H1 (cell line): Measurements from ENCODE around the gene TPSB2. TPM values are rescaled to one million over a fixed set of nuclear protein-coding genes. Genes with fewer than 3 reads are reported as not detected.

Experiments used
- CBX8 ChIP-seq: fragments of 300-800, 300-1000 bp; sonication (generic); IDR thresholded peaks from 2 replicates; pipeline ENCODE4 v1.7.1; 2016; ENCODE audit warnings: low read depth, low read length, borderline replicate concordance
- JUND ChIP-seq: IDR thresholded peaks from 2 replicates; pipeline ENCODE4 v1.6.1; 2011; ENCODE audit warnings: mild to moderate bottlenecking, improper control_type of control experiment, low read length
- KDM1A ChIP-seq: fragments of 200-600, 300-600 bp; sonication (generic); IDR thresholded peaks from 2 replicates; pipeline ENCODE4 v1.7.1; 2016; ENCODE audit warnings: mild to moderate bottlenecking, low read length, borderline replicate concordance
- KDM5A ChIP-seq: fragments of 200-600 bp; IDR thresholded peaks from 2 replicates; pipeline ENCODE4 v1.7.1; 2012; ENCODE audit warnings: mild to moderate bottlenecking, low read length, inconsistent platforms, mixed read lengths
- RNF2 ChIP-seq: fragments of 200-900, 300-1000 bp; sonication (generic); IDR thresholded peaks from 2 replicates; pipeline ENCODE4 v1.7.1; 2016; ENCODE audit warnings: borderline replicate concordance, low read depth, mild to moderate bottlenecking, antibody characterized with exemption, low read length; ENCODE audit not compliant: poor library complexity, severe bottlenecking; ENCODE audit errors: missing control alignments
- SRF ChIP-seq: IDR thresholded peaks from 2 replicates; pipeline ENCODE4 v1.6.1; 2011; ENCODE audit warnings: mild to moderate bottlenecking, low read depth, low read length, moderate library complexity
- polyA plus RNA-seq, 7 experiments: library from polyadenylated mRNA; depleted of rRNA in 3 of 7; stranded (reverse) in 5 of 7; unstranded in 2 of 7; fragments of >200 nt in 5 of 7; fragments of 200-250 nt in 2 of 7; gene quantifications; 1 replicate in 5 of 7; 2 replicates in 1 of 7; 4 replicates in 1 of 7; pipeline versions ENCODE4 v1.2.1 to v1.2.3, GENCODE V29; 2011 to 2013; ENCODE audit warnings: missing spikeins in 2 of 7, mixed read lengths in 2 of 7
- total RNA-seq: library from RNA; stranded (reverse); fragmentation: NEBNext Ultra II Directional; extraction: Animal tissue kit (Norgen Biotek cat#: 25700); gene quantifications from 2 replicates; pipeline ENCODE4 v1.2.1, GENCODE V29; 2021
- TF ChIP-seq, protein P1 (sequence below): fragments of 300-600 bp; sonication (generic); IDR thresholded peaks from 2 replicates; pipeline ENCODE4 v1.7.1; 2012; ENCODE audit warnings: low read length, moderate library complexity, mild to moderate bottlenecking, inconsistent platforms; ENCODE audit not compliant: insufficient replicate concordance
- TF ChIP-seq, protein P2 (sequence below): IDR thresholded peaks from 2 replicates; pipeline ENCODE4 v1.6.1; 2012; ENCODE audit warnings: inconsistent platforms

The TPSB2 gene
- total and polyA plus RNA-seq, 2 of the 8 experiments (the other 6 are each of a cell fraction or from before 2014, with no cell fraction given): 0.08 TPM; not detected in 1

DNA sequence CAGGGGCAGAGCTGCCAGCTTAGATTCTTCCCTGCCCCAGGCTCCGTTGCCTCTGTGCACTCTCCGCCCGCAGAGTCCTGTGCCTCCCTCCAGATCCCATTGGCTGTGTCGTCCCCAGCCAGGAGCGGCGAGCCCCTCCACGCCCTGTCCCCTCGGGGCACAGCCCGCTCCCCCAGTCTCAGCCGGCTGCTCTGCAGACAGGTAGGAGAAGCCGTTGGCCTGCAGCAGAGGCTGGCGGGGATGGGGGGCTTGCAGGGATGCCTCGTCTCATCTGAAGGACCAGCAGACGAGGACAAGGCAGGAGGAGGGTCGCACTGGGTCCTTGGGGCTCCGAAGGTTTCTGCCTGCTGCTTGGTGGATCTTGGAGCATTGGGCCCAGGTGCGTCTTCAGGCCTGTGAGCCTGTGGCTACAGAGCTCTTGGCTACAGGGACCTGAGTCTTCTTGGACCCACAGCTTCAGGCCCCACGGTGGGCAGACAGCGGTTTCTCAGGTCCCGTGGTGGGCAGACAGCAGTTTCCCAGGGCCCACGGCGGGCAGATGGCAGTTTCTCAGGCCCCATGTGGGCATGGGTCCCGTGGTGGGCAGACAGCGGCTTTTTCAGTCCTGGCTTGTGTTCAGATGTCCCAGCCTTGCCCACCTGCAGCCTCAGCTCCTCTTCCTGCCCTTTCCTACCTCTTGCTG is 10.9 kb downstream of the TPSB2 start (continued):
- TF ChIP-seq, protein P1, sequence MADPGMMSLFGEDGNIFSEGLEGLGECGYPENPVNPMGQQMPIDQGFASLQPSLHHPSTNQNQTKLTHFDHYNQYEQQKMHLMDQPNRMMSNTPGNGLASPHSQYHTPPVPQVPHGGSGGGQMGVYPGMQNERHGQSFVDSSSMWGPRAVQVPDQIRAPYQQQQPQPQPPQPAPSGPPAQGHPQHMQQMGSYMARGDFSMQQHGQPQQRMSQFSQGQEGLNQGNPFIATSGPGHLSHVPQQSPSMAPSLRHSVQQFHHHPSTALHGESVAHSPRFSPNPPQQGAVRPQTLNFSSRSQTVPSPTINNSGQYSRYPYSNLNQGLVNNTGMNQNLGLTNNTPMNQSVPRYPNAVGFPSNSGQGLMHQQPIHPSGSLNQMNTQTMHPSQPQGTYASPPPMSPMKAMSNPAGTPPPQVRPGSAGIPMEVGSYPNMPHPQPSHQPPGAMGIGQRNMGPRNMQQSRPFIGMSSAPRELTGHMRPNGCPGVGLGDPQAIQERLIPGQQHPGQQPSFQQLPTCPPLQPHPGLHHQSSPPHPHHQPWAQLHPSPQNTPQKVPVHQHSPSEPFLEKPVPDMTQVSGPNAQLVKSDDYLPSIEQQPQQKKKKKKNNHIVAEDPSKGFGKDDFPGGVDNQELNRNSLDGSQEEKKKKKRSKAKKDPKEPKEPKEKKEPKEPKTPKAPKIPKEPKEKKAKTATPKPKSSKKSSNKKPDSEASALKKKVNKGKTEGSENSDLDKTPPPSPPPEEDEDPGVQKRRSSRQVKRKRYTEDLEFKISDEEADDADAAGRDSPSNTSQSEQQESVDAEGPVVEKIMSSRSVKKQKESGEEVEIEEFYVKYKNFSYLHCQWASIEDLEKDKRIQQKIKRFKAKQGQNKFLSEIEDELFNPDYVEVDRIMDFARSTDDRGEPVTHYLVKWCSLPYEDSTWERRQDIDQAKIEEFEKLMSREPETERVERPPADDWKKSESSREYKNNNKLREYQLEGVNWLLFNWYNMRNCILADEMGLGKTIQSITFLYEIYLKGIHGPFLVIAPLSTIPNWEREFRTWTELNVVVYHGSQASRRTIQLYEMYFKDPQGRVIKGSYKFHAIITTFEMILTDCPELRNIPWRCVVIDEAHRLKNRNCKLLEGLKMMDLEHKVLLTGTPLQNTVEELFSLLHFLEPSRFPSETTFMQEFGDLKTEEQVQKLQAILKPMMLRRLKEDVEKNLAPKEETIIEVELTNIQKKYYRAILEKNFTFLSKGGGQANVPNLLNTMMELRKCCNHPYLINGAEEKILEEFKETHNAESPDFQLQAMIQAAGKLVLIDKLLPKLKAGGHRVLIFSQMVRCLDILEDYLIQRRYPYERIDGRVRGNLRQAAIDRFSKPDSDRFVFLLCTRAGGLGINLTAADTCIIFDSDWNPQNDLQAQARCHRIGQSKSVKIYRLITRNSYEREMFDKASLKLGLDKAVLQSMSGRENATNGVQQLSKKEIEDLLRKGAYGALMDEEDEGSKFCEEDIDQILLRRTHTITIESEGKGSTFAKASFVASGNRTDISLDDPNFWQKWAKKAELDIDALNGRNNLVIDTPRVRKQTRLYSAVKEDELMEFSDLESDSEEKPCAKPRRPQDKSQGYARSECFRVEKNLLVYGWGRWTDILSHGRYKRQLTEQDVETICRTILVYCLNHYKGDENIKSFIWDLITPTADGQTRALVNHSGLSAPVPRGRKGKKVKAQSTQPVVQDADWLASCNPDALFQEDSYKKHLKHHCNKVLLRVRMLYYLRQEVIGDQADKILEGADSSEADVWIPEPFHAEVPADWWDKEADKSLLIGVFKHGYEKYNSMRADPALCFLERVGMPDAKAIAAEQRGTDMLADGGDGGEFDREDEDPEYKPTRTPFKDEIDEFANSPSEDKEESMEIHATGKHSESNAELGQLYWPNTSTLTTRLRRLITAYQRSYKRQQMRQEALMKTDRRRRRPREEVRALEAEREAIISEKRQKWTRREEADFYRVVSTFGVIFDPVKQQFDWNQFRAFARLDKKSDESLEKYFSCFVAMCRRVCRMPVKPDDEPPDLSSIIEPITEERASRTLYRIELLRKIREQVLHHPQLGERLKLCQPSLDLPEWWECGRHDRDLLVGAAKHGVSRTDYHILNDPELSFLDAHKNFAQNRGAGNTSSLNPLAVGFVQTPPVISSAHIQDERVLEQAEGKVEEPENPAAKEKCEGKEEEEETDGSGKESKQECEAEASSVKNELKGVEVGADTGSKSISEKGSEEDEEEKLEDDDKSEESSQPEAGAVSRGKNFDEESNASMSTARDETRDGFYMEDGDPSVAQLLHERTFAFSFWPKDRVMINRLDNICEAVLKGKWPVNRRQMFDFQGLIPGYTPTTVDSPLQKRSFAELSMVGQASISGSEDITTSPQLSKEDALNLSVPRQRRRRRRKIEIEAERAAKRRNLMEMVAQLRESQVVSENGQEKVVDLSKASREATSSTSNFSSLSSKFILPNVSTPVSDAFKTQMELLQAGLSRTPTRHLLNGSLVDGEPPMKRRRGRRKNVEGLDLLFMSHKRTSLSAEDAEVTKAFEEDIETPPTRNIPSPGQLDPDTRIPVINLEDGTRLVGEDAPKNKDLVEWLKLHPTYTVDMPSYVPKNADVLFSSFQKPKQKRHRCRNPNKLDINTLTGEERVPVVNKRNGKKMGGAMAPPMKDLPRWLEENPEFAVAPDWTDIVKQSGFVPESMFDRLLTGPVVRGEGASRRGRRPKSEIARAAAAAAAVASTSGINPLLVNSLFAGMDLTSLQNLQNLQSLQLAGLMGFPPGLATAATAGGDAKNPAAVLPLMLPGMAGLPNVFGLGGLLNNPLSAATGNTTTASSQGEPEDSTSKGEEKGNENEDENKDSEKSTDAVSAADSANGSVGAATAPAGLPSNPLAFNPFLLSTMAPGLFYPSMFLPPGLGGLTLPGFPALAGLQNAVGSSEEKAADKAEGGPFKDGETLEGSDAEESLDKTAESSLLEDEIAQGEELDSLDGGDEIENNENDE: no peak
- TF ChIP-seq CBX8 (no peak), KDM1A (no peak), SRF (no peak), KDM5A (no peak), RNF2 (no peak), JUND (no peak)
- TF ChIP-seq, protein P2, sequence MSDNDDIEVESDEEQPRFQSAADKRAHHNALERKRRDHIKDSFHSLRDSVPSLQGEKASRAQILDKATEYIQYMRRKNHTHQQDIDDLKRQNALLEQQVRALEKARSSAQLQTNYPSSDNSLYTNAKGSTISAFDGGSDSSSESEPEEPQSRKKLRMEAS: no peak
